ENCODE data around the gene TTC9.

Gene TTC9

GRCh38 chr14:70722418-70722817 lies 80.7 kb downstream of the TTC9 start:
- Mint-ChIP-seq H3K4me1 (peaks cover 15 to 17% of the 10 kb centered on the region in 2 donors), H3K27ac (no peak overlapping the region), H3K36me3 (peaks cover 0 to 11% of the 10 kb centered on the region in 2 donors), H3K27me3 (no peaks in the 10 kb centered on the region), H3K4me3 (no peak overlapping the region), H3K9me3 (no peaks in the 10 kb centered on the region)
- no peak for DNase-seq
- ATAC-seq (replicated peaks): no peak

DNA sequence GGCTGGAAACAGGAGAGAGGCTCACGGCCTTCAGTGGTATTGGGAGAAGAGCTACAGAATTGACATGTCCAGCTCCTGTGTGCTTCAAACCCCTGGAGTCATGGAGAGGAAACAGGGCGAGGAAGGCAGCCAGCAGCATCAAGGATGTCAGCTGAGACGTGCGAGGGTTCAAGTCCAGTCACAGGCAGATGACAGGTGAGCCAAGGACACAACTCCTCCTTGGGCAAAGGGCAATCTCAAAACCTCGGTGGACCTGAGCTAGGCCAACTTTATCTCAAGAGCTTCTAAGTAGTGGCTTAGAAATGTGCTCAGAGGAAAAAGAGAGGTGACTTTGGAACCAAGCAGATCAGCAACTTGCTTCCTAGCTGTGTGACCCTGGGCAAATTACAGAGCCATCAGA lies 81.6 kb downstream of the TTC9 start:
- H3K27me3 Mint-ChIP-seq: no peaks in the 10 kb centered on the region
- H3K4me3 Mint-ChIP-seq: no peak overlapping the region
- H3K9me3 Mint-ChIP-seq: no peaks in the 10 kb centered on the region
- H3K27ac Mint-ChIP-seq: no peak overlapping the region
- DNase-seq (no peak), ATAC-seq (replicated peaks) (no peak)
- peaks cover 3 to 14% of the 10 kb centered on the region in 2 donors for H3K36me3 Mint-ChIP-seq
- peaks cover 17 to 18% of the 10 kb centered on the region in 2 donors for H3K4me1 Mint-ChIP-seq

GRCh38 chr14:70724110-70724509 lies 82.4 kb downstream of the TTC9 start:
- no peak for ATAC-seq (replicated peaks)
- H3K27me3 Mint-ChIP-seq: no peaks in the 10 kb centered on the region
- peaks cover 17 to 18% of the 10 kb centered on the region in 2 donors for H3K4me1 Mint-ChIP-seq
- H3K4me3 Mint-ChIP-seq: no peak overlapping the region
- H3K9me3 Mint-ChIP-seq: no peaks in the 10 kb centered on the region
- no peak for DNase-seq
- H3K27ac Mint-ChIP-seq: no peak overlapping the region
- H3K36me3 Mint-ChIP-seq: peaks cover 3 to 21% of the 10 kb centered on the region in 2 donors

- Mint-ChIP-seq H3K36me3 (peaks cover 6 to 27% of the 10 kb centered on the region in 2 donors), H3K27ac (no peak overlapping the region), H3K27me3 (no peaks in the 10 kb centered on the region), H3K4me1 (peaks cover 17 to 18% of the 10 kb centered on the region in 2 donors), H3K4me3 (no peak overlapping the region), H3K9me3 (no peaks in the 10 kb centered on the region)
- no peak for DNase-seq
- ATAC-seq (replicated peaks): no peak
Observed at GRCh38 chr14:70724944-70725343, 83.2 kb downstream of the TTC9 start.
